NK-92 treated with Interleukin-12 subunit alpha and Interleukin-12 subunit beta, amount 100 ng/mL, for 24 hours (cell line): Measurements from ENCODE around the gene ZNF511.
A peak's percentile ranks its signal among the peaks of the same experiment; 100 is the strongest.

Source experiments
- DNase-seq: peaks from one replicate; lab custom pipeline; 2025; lab: John Stamatoyannopoulos, UW

Gene ZNF511

DNA sequence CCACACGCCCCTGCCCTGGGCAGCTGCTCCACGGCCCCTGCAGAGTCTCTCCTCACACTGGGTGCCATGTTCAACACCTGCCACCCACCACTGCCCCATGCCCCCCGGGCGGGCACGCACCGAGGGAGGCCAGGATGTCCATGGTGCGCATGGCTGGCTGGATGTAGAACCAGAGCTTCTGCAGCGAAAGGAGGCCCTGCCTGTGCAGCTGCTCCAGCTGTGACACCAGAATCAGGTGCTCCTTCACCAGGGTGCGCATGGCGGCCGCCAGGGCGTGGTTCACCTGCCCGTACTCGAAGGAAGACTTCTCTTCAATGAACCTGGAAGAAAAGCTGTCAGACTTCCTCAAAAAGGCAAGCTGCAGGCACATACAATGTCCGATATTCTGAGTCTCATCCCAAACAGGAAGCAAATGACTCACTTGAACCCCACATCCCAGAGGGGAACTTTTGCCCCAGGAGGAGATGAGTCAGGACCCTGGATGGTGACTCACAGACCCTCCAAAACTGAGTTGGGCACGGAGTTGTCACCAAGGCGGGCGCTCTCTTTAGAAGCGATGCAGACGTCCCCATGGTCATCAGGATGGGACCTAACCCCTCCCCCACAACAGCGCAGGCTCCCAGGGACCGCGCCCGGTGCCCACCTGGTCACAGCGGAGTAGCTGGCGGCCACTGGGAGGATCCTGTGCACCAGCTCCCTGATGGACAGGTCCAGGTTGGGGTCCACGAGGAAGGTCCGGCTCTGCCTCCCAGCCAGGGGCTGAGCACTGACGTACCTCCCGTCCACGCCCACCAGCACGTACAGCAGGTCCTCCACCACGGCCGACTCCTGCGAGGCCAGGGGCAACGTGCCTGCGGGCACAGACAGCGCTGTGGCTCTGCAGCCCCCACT lies 15.6 kb upstream of the ZNF511 start:
- no peak for DNase-seq

DNA sequence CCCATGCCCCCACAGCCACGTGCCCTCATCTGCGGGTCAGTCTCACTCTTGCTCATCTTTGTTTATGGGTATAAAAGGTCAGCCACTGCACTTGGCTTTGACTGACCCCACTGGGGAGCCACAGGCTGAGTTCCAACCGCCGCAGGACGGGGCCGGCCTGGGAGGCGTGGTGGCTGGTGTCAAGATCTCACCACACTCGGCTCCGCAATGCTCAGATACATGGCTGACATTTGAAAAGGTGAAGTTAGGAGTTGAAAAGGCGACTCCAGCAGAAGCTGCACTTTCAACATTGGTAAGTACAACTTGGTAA lies 14.9 kb upstream of the ZNF511 start:
- no peak for DNase-seq

GRCh38 chr10:133294189-133294588 lies 14.5 kb upstream of the ZNF511 start:
- no peak for DNase-seq

- DNase-seq = no peak
Measured at GRCh38 chr10:133295426-133296320, 13.0 kb upstream of the ZNF511 start.

GRCh38 chr10:133297504-133297903 lies 11.2 kb upstream of the ZNF511 start:
- DNase-seq = no peak

DNA sequence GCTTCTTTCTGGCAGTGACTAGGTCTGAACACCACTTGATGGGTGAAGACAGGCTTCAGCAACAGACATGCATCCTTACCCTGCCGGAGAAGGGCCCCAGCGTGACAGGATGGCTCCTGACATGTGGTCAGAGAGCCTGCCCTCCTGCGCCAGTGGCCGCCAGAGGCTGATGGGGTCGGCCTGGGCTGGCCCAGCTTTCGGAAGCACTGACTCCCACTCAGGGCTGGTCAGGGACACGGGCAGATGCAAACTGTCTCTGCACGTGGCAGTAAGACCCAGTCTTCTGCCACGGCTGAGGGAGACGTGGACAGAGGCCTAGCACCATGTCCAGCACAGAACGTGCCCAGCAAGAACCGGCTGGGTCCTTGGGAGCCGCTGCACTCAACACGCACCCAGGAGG lies 10.2 kb upstream of the ZNF511 start:
- DNase-seq = no peak

GRCh38 chr10:133299224-133299623 lies 9.5 kb upstream of the ZNF511 start:
- no peak for DNase-seq

DNA sequence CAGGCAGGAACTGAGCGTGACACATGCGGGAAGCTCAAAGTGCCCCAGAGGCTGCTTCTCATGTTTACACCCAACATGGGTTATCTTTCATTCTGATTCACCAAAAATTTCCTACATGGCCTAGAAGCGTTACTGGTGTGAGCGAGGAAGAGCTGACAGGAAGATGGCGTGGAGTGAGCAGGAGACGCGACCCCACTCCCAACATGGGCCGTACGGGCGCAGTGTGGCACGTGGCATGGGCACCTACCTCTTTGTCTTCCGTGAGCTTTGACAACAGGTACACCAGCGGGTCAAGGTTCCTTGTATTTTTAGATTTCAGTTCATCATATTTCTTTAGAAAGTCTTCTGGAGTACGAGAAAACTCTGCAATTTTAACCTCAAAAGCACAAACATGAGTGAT lies 9.0 kb upstream of the ZNF511 start:
- DNase-seq = no peak

DNA sequence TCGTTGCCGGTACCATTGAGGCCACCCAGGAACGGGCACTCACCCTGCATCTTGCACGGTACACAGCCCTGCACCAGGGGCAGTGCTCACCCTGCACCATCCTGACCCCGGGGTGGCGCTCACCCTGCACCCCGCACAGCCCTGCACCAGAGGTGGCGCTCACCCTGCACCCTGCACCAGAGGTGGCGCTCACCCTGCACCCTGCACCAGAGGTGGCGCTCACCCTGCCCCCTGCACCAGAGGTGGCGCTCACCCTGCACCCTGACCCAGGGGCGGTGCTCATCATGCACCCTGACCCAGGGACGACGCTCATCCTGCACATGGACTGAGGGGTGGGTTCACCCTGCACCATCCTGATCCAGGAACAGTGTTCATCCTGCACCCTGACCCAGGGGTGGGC lies 6.5 kb upstream of the ZNF511 start:
- no peak for DNase-seq

DNA sequence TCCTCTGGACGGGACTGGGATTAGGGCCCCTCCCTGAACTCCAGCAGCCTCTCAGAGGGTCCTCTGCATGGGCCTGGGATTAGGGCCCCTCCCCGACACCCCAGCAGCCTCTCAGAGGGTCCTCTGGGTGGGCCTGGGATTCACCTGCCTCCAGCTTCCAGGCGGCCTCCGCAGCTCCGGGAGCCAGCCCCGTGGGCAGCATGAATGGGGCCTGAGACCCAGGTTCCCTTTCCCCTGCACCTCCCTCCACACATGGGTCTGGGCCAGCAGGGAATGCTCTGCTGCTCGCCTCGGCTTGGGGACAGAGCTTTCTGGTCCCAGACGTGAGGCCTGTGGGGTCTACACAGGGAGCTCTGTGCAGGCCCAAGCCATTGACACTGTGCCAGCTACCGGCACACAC lies 5.5 kb upstream of the ZNF511 start:
- no peak for DNase-seq

DNA sequence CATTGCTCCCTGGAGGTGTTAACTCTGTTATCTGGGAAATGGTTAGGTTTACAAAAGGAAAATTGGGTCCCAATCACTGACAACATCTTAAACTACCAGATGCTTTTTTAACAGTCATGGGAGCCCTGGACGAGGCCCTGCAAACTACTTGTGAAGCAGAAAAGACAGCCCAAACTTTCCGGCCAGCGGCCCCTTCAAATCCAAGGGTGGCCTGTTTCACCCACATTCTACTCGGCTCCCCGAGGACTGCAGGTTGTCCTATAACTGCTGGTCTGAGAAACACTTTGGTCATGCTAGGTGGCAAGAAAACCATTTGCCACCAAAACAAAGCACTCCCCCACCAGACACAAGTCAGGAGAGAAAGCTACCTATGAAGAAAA lies 2.6 kb upstream of the ZNF511 start:
- DNase-seq = no peak

DNA sequence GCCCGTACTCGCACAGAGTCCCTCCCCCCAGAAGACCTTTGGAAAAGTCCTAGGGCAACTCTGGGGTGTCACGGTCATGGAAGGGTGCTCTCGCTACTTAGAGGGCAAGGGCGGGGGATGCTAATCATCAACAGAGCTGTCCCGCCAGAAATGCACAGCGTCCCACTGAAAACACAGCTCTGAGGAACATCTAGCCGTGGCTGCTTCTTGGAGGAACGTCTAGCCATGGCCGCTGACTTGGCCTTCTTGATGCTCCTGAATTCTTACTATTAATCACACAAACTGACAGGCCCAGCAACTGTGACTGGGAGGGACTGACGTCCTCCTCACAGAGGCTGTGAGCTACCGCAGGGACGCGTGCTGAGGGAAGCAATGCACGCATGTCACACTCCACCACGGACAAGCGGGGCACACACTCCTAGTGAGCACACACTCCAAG lies 1.8 kb upstream of the ZNF511 start:
- no peak for DNase-seq

- DNase-seq = peak; percentile 68
Measured at GRCh38 chr10:133307776-133308420, 816 bp upstream of the ZNF511 start.

- peak; percentile 77 for DNase-seq
Measured at GRCh38 chr10:133309100-133309719, 496 bp downstream of the ZNF511 start.

DNA sequence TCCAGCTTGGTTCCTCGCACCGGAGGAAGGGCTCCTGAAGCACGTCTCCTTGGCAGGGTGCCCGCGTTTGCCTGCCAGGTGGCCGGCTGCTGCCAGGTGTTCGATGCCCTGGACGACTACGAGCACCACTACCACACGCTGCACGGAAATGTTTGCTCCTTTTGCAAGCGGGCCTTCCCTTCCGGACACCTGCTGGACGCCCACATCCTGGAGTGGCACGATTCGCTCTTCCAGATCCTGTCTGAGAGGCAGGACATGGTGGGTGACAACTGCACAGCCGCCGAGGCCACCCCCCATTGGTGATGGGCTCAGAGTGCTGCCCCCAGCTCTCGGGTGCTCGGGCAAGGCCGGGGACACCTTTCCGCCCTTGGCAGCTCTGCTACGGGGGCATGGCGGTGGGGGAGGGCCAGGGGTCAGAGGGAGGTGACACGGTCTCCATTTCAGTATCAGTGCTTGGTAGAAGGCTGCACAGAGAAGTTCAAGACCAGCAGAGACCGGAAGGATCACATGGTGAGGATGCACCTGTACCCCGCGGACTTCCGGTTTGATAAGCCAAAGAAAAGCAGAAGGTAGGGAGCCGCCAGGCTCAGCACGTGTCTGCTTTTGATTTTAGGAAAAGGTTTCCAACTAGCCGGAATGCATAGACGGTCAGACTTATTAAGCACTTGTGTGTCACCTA lies 1.1 kb downstream of the ZNF511 start:
- DNase-seq = no peak

DNA sequence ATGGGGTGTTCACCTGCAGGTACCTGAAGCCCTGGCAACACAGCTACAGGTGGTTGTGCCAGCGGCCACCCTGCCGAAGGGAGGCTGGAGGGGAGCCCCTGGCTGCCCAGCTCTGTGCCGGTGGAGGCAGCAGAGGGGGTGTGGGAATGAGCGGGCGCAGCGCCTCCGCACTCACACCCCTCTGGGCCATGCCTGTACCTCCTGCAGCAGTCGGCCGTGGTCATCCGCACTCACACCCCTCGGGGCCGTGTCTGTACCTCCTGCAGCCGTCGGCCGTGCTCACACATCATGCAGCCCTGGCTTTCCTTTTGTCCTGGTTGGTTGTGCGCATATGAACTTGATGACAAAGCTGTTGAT lies 1.7 kb downstream of the ZNF511 start:
- no peak for DNase-seq

- DNase-seq = no peak
Measured at GRCh38 chr10:133310789-133311188, 2.1 kb downstream of the ZNF511 start.

GRCh38 chr10:133311570-133311969 lies 2.9 kb downstream of the ZNF511 start:
- no peak for DNase-seq

- DNase-seq = no peak
Measured at GRCh38 chr10:133312016-133312768, 3.5 kb downstream of the ZNF511 start.

DNA sequence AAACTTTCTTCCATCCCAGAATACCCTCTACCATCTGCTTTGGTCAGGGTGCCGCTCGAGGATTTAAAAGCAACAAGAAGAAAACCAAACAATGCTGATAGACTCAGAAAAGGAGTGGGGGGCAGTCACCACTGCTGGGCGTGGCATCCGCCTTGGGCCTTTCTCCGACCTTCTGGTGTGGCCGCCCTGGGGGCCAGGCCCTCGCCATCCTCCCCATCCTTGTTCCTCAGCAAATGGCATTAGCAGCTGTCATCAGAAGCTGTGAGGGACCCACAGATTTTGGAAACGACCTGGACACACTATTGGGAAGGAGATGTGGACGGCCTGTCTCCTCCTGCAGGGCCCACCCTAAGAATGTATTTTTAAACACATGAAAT lies 4.0 kb downstream of the ZNF511 start:
- DNase-seq = no peak

GRCh38 chr10:133313192-133313591 lies 4.5 kb downstream of the ZNF511 start:
- no peak for DNase-seq
